ENCODE results near the gene COPG2. TPM values are rescaled to one million over a fixed set of nuclear protein-coding genes. Genes with fewer than 3 reads are reported as not detected.
A peak's percentile ranks its signal among the peaks of the same experiment; 100 is the strongest.

The COPG2 gene
- total and polyA plus RNA-seq, 2 donors (not counting 1 experiment from before 2014, with no cell fraction given), result 47.8 to 52.4 TPM

GRCh38 chr7:130566898-130567280, 101.7 kb downstream of the COPG2 start:
- H3K27me3 ChIP-seq (ENCODE audit: control insufficient read depth, insufficient read depth, low read length), result no peaks in the 10 kb centered on the region
- H3K79me2 ChIP-seq (ENCODE audit: control insufficient read depth, insufficient read depth, low read length), result no peaks in the 10 kb centered on the region
- no peak overlapping the region for H3K9ac ChIP-seq (ENCODE audit: insufficient read depth, low read length)
- H3K36me3 ChIP-seq (ENCODE audit: control insufficient read depth, insufficient read depth, low read length), result no peaks in the 10 kb centered on the region
- no peak overlapping the region for H3K4me2 ChIP-seq (ENCODE audit: extremely low read depth, insufficient read depth, low read length)
- TF ChIP-seq CTCF (conservative IDR thresholded peaks at IDR 0.05 in 1 of 2, IDR thresholded peaks at IDR 0.05 in 1 of 2; ENCODE audit: low read depth in 1 of 2, low read length in 2 of 2), result no peak
- H4K20me1 ChIP-seq (ENCODE audit: control insufficient read depth, extremely low read depth, insufficient read depth, low read length), result no peaks in the 10 kb centered on the region
- no peak for DNase-seq (ENCODE audit: low read depth in 2 of 2)
- H3K27ac ChIP-seq (ENCODE audit: insufficient read depth, low read length), result no peak overlapping the region
- H3K4me3 ChIP-seq (replicated peaks in 1 of 4; ENCODE audit: control extremely low read depth in 1 of 4, insufficient read depth in 1 of 4, low read depth in 3 of 4, low read length in 4 of 4), result no peak overlapping the region
- H3K9me3 ChIP-seq (ENCODE audit: control insufficient read depth, insufficient read depth, low read depth, low read length), result no peaks in the 10 kb centered on the region
- H3K4me1 ChIP-seq (ENCODE audit: control insufficient read depth, extremely low read depth, insufficient read depth, low read length), result no peaks in the 10 kb centered on the region
- H2AFZ ChIP-seq (ENCODE audit: low read length), result no peak overlapping the region

- Histone ChIP-seq H3K27ac (ENCODE audit: insufficient read depth, low read length) (no peak overlapping the region), H2AFZ (ENCODE audit: low read length) (no peak overlapping the region), H3K79me2 (ENCODE audit: control insufficient read depth, insufficient read depth, low read length) (no peaks in the 10 kb centered on the region), H3K9me3 (ENCODE audit: control insufficient read depth, insufficient read depth, low read depth, low read length) (no peaks in the 10 kb centered on the region), H3K27me3 (ENCODE audit: control insufficient read depth, insufficient read depth, low read length) (no peaks in the 10 kb centered on the region), H3K36me3 (ENCODE audit: control insufficient read depth, insufficient read depth, low read length) (no peaks in the 10 kb centered on the region), H4K20me1 (ENCODE audit: control insufficient read depth, extremely low read depth, insufficient read depth, low read length) (no peaks in the 10 kb centered on the region), H3K4me1 (ENCODE audit: control insufficient read depth, extremely low read depth, insufficient read depth, low read length) (no peaks in the 10 kb centered on the region), H3K9ac (ENCODE audit: insufficient read depth, low read length) (no peak overlapping the region), H3K4me2 (ENCODE audit: extremely low read depth, insufficient read depth, low read length) (no peak overlapping the region), H3K4me3 (replicated peaks in 1 of 4; ENCODE audit: control extremely low read depth in 1 of 4, insufficient read depth in 1 of 4, low read depth in 3 of 4, low read length in 4 of 4) (no peak overlapping the region)
- DNase-seq (ENCODE audit: low read depth in 2 of 2), result peak; percentile 62 to 85
- TF ChIP-seq CTCF (conservative IDR thresholded peaks at IDR 0.05 in 1 of 2, IDR thresholded peaks at IDR 0.05 in 1 of 2; ENCODE audit: low read depth in 1 of 2, low read length in 2 of 2) (no peak), EZH2 (IDR thresholded peaks at IDR 0.05; ENCODE audit: low read length, missing control alignments) (no peak)
Observed at GRCh38 chr7:130566168-130566897, 102.2 kb downstream of the COPG2 start.

- DNase-seq (ENCODE audit: low read depth in 2 of 2), result peak; percentile 26 to 51
- no peaks in the 10 kb centered on the region for H3K4me1 ChIP-seq (ENCODE audit: control insufficient read depth, extremely low read depth, insufficient read depth, low read length)
- H3K9ac ChIP-seq (ENCODE audit: insufficient read depth, low read length), result no peak overlapping the region
- no peak overlapping the region for H3K27ac ChIP-seq (ENCODE audit: insufficient read depth, low read length)
- no peaks in the 10 kb centered on the region for H4K20me1 ChIP-seq (ENCODE audit: control insufficient read depth, extremely low read depth, insufficient read depth, low read length)
- no peak overlapping the region for H3K4me2 ChIP-seq (ENCODE audit: extremely low read depth, insufficient read depth, low read length)
- no peaks in the 10 kb centered on the region for H3K36me3 ChIP-seq (ENCODE audit: control insufficient read depth, insufficient read depth, low read length)
- TF ChIP-seq EZH2 (IDR thresholded peaks at IDR 0.05; ENCODE audit: low read length, missing control alignments) (no peak), CTCF (conservative IDR thresholded peaks at IDR 0.05 in 1 of 2, IDR thresholded peaks at IDR 0.05 in 1 of 2; ENCODE audit: low read depth in 1 of 2, low read length in 2 of 2) (peak; percentile 26 to 38)
- H3K4me3 ChIP-seq (replicated peaks in 1 of 4; ENCODE audit: control extremely low read depth in 1 of 4, insufficient read depth in 1 of 4, low read depth in 3 of 4, low read length in 4 of 4), result no peak overlapping the region
- H3K9me3 ChIP-seq (ENCODE audit: control insufficient read depth, insufficient read depth, low read depth, low read length), result no peaks in the 10 kb centered on the region
- H2AFZ ChIP-seq (ENCODE audit: low read length), result no peak overlapping the region
- H3K27me3 ChIP-seq (ENCODE audit: control insufficient read depth, insufficient read depth, low read length), result no peaks in the 10 kb centered on the region
- no peaks in the 10 kb centered on the region for H3K79me2 ChIP-seq (ENCODE audit: control insufficient read depth, insufficient read depth, low read length)
Observed at GRCh38 chr7:130560972-130561371, 107.6 kb downstream of the COPG2 start.

Measured in fibroblast of lung (primary cell).